Activated CD8-positive, alpha-beta T cell treated with anti-CD3 and anti-CD28 coated beads for 36 hours (primary cell): ENCODE measurements around the gene INPP4B. TPM values are rescaled to one million over a fixed set of nuclear protein-coding genes. Genes with fewer than 3 reads are reported as not detected.

ENCODE experiments used
- ATAC-seq: fragments of 200-7000 bp; cut with Tn5 transposase; one replicate; pipeline ENCODE4 v1.10.0; 2021; ENCODE audit warnings: mild to moderate bottlenecking, moderate library complexity
- CTCF ChIA-PET: fragments of 350-600 bp; sonication (Branson Sonifier 250); formaldehyde crosslinking; loops from one replicate; lab custom pipeline; 2021; ENCODE audit warnings: antibody characterized with exemption; lab: Charles Lee
- POLR2A ChIA-PET: fragments of 350-600 bp; sonication (Branson Sonifier 250); formaldehyde crosslinking; loops from one replicate; lab custom pipeline; 2021; ENCODE audit warnings: antibody characterized with exemption; lab: Charles Lee
- DNase-seq: peaks from one replicate; pipeline ENCODE4 v3.0.0-alpha.2; 2020
- H3K27ac Mint-ChIP-seq: one replicate; pipeline ENCODE4 v1.8.0; 2021; ENCODE audit warnings: mild to moderate bottlenecking, mixed read lengths
- H3K27me3 Mint-ChIP-seq: one replicate; pipeline ENCODE4 v1.8.0; 2021; ENCODE audit warnings: mixed read lengths
- H3K36me3 Mint-ChIP-seq: one replicate; pipeline ENCODE4 v1.8.0; 2021; ENCODE audit warnings: low read depth, mixed read lengths
- H3K4me1 Mint-ChIP-seq: one replicate; pipeline ENCODE4 v1.8.0; 2021; ENCODE audit warnings: low read depth, mixed read lengths
- H3K4me3 Mint-ChIP-seq: one replicate; pipeline ENCODE4 v1.8.0; 2021; ENCODE audit warnings: mild to moderate bottlenecking, moderate library complexity, mixed read lengths
- H3K9me3 Mint-ChIP-seq: one replicate; pipeline ENCODE4 v1.8.0; 2021; ENCODE audit warnings: mixed read lengths
- intact Hi-C: fragments of 100-400 bp; cut with micrococcal nuclease; formaldehyde crosslinking; loops from one replicate; pipeline ENCODE4 v1.10.0; 2022
- total RNA-seq, 2 experiments: library from RNA; stranded (reverse); gene quantifications; one replicate each; pipeline ENCODE4 v1.2.3, GENCODE V29; 2021
- TF ChIP-seq, protein P1 (sequence below): fragments of 200-600 bp; IDR thresholded peaks from one replicate; pipeline ENCODE4 v1.8.0; 2022; ENCODE audit warnings: antibody characterized with exemption, mild to moderate bottlenecking

The INPP4B gene
- total RNA-seq, 2 experiments from 2014 or later, result 46.1 to 46.9 TPM

DNA sequence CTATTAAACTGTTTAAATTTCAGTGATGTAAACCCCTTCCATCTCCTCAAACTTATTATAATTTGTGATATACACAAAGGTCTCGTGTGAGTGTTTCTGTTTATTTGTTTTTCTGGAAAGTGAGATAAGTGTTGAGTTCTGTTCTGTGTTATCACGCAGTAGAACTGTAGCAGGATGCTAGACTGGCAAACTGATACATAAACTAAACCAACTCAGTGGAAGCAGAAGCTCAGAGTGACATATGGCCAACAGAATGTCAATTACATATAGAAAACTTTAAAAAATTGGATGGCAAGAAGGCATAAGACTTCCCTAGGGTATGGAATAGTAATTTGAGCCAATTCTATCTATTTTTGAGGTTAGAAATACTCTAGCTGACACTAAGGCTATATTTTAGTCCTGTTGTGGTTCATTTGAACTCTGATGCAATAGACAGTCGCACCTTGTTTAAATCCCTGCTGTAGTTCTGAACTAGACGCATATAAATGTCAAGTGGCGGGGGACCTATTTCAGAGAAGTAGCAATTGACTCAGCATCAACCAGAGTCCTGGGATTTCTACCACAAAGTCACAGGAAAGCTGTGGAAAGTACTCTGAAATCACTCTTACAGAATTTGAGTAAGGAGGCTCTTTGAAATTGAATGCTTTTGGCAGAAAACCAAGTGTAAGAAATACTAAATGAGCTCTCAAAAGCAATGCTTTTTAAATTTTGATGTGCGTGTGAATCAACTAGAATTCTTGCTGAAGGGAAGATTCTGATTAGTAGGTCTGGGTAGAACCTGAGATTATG lies 294.4 kb downstream of the INPP4B start:
- ATAC-seq (no peak), DNase-seq (no peak)
- ChIA-PET POLR2A (no interaction called here), CTCF (no interaction called here)
- H3K27ac Mint-ChIP-seq, result no peak overlapping the region
- H3K36me3 Mint-ChIP-seq, result no peaks in the 10 kb centered on the region
- no peaks in the 10 kb centered on the region for H3K27me3 Mint-ChIP-seq
- no peak overlapping the region for H3K4me3 Mint-ChIP-seq
- intact Hi-C loops, result loop anchor here (10.0 kb wide), 2 partner anchors 163 to 427 kb away; no protein-coding TSS in a partner anchor
- peaks cover 35% of the 10 kb centered on the region for H3K4me1 Mint-ChIP-seq
- TF ChIP-seq, protein P1, sequence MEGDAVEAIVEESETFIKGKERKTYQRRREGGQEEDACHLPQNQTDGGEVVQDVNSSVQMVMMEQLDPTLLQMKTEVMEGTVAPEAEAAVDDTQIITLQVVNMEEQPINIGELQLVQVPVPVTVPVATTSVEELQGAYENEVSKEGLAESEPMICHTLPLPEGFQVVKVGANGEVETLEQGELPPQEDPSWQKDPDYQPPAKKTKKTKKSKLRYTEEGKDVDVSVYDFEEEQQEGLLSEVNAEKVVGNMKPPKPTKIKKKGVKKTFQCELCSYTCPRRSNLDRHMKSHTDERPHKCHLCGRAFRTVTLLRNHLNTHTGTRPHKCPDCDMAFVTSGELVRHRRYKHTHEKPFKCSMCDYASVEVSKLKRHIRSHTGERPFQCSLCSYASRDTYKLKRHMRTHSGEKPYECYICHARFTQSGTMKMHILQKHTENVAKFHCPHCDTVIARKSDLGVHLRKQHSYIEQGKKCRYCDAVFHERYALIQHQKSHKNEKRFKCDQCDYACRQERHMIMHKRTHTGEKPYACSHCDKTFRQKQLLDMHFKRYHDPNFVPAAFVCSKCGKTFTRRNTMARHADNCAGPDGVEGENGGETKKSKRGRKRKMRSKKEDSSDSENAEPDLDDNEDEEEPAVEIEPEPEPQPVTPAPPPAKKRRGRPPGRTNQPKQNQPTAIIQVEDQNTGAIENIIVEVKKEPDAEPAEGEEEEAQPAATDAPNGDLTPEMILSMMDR, result no peak
- no peaks in the 10 kb centered on the region for H3K9me3 Mint-ChIP-seq

DNA sequence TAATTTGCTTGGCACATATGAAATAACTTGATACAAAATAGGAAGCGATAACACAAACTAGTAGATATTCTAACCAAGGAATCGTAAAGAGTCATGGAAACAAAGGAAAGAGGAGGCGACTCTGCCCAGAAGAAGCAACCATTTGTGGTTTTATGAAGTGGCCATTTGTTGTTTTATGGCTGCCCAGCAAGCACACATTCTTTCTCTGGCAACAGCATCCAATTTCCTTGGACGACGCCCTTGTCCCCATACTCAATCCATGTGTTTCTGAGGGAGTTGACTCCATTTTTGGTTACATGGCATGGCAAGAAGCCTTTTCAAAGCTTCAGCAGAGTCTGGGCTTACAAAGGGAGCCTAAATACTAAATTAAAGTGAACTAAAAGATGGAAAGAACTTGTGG lies 295.1 kb downstream of the INPP4B start:
- no peak for ATAC-seq
- intact Hi-C loops, result loop anchor here (10.0 kb wide), 2 partner anchors 164 to 426 kb away; no protein-coding TSS in a partner anchor
- POLR2A ChIA-PET, result no interaction called here
- Mint-ChIP-seq H3K4me3 (no peak overlapping the region), H3K27me3 (no peaks in the 10 kb centered on the region), H3K4me1 (peaks cover 28% of the 10 kb centered on the region), H3K9me3 (no peaks in the 10 kb centered on the region), H3K27ac (no peak overlapping the region), H3K36me3 (no peaks in the 10 kb centered on the region)
- no peak for DNase-seq
- TF ChIP-seq, protein P1, result no peak
- CTCF ChIA-PET, result no interaction called here

DNA sequence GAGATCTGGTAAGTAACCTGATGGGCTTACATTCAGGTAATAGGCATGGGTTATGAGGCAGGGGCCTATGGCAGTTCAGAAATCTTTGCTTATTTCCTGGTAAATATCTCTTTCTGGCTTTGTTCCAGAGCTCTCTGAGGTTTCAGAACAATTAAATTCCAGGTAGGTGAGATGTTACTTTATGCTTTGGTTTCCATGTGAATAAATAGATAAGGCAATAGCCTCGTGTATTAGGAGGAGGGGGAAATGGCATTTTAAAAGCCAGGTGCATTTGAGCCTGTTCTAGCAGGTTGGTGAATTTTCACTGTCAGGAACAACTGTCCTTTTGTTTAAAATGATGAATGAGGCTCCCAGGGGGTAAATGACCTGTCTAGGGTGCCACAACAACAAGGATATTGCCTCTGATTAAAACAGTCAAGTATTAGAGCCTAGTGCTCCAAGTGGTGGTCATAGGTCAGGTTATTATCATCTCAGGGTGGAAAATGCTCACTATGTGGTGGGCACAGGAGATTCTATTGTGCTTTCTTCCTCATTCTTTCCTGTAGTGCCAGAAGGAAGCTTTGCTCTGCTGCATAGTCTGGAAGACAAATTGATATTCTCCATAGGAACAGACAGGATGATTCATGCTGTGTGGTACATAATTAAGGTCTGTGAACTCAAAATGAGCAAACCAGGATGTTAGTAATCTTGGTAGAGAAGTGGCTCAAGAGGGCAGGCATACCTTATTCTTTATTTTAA lies 296.2 kb downstream of the INPP4B start:
- intact Hi-C loops, result loop anchor here (10.0 kb wide), 2 partner anchors 165 to 425 kb away; no protein-coding TSS in a partner anchor
- POLR2A ChIA-PET, result no interaction called here
- Mint-ChIP-seq H3K4me1 (peaks cover 23% of the 10 kb centered on the region), H3K36me3 (no peaks in the 10 kb centered on the region), H3K9me3 (no peaks in the 10 kb centered on the region), H3K27me3 (no peaks in the 10 kb centered on the region), H3K27ac (no peak overlapping the region), H3K4me3 (no peak overlapping the region)
- ATAC-seq (peak; percentile 87), DNase-seq (no peak)
- CTCF ChIA-PET, result no interaction called here
- TF ChIP-seq, protein P1, result no peak

GRCh38 chr4:142549248-142549647 lies 296.9 kb downstream of the INPP4B start:
- no peak overlapping the region for H3K4me3 Mint-ChIP-seq
- H3K27ac Mint-ChIP-seq, result no peak overlapping the region
- POLR2A ChIA-PET, result no interaction called here
- H3K36me3 Mint-ChIP-seq, result no peaks in the 10 kb centered on the region
- DNase-seq, result no peak
- TF ChIP-seq, protein P1, result no peak
- no peaks in the 10 kb centered on the region for H3K9me3 Mint-ChIP-seq
- intact Hi-C loops, result no loop called here
- no peaks in the 10 kb centered on the region for H3K27me3 Mint-ChIP-seq
- no peak for ATAC-seq
- peaks cover 23% of the 10 kb centered on the region for H3K4me1 Mint-ChIP-seq
- CTCF ChIA-PET, result no interaction called here

DNA sequence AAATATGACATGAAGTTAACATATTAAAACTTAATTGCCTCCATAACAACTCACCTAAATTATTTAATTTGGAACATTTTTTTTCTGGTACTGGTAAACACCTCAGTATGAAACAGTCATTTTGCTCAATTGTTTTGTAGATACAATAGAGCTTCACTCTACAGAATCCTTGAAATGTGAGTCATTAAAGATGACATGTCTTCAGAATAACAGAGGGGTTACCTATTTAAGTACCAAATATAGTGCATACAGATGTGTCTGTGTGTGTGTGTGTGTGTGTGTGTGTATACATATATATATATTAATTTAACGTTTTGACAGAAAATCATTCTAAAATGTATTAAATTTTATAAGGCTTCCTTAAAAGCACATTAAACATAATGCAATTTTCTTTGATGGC lies 297.6 kb downstream of the INPP4B start:
- H3K27me3 Mint-ChIP-seq, result no peaks in the 10 kb centered on the region
- TF ChIP-seq, protein P1, result no peak
- DNase-seq (no peak), ATAC-seq (no peak)
- ChIA-PET POLR2A (no interaction called here), CTCF (interaction anchor here (0.9 kb wide), 1 partner anchor 194 kb away, joined by 3 read pairs; no protein-coding TSS in a partner anchor)
- no peak overlapping the region for H3K4me3 Mint-ChIP-seq
- H3K36me3 Mint-ChIP-seq, result no peaks in the 10 kb centered on the region
- peaks cover 23% of the 10 kb centered on the region for H3K4me1 Mint-ChIP-seq
- intact Hi-C loops, result no loop called here
- no peak overlapping the region for H3K27ac Mint-ChIP-seq
- H3K9me3 Mint-ChIP-seq, result no peaks in the 10 kb centered on the region
